ENCODE data around the gene MTCP1.
A peak's percentile ranks its signal among the peaks of the same experiment; 100 is the strongest.

Gene MTCP1

GRCh38 chrX:155026727-155027508 lies 44.0 kb downstream of the MTCP1 start, which contains the start of gene FUNDC2:
TSS of gene FUNDC2 (plus strand) at chrX:155026844. CDS start at chrX:155026939, 95 bp downstream.
- H3K9me3 ChIP-seq: no peaks in the 10 kb centered on the region
- peak within 1 kb of the TSS; percentile 91 for H3K27ac ChIP-seq
- H3K4me1 ChIP-seq (ENCODE audit: control insufficient read depth in 1 of 2, insufficient read depth in 1 of 2, low read depth in 1 of 2, low read length in 1 of 2): peaks cover 6 to 11% of the 10 kb centered on the region in 2 experiments
- H3K27me3 ChIP-seq: no peaks in the 10 kb centered on the region
- no peak for TF ChIP-seq CTCF (IDR thresholded peaks at IDR 0.05)
- peak within 1 kb of the TSS; percentile 60 to 71 for H3K4me3 ChIP-seq (ENCODE audit: low read depth in 1 of 2, low read length in 1 of 2)
- no peaks in the 10 kb centered on the region for H3K36me3 ChIP-seq

DNA sequence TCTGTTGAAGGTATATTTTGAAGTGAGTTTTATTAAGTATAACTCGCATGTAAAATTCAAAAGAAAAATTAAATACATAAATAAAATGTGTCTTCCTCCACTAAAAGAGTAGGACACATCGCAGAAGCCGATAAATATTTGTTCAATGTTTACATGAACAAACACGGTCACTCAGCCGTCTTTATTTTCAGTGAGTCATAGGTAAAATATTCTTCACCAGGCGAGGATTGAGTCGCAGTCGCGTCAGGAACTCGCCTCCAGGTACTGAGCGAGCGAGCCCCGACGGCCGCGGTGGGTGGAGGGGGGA lies 44.6 kb downstream of the MTCP1 start:
- H3K36me3 ChIP-seq: no peaks in the 10 kb centered on the region
- no peaks in the 10 kb centered on the region for H3K27me3 ChIP-seq
- peaks cover 6 to 11% of the 10 kb centered on the region in 2 experiments for H3K4me1 ChIP-seq (ENCODE audit: control insufficient read depth in 1 of 2, insufficient read depth in 1 of 2, low read depth in 1 of 2, low read length in 1 of 2)
- H3K9me3 ChIP-seq: no peaks in the 10 kb centered on the region
- peak overlapping the region; percentile 60 to 71 for H3K4me3 ChIP-seq (ENCODE audit: low read depth in 1 of 2, low read length in 1 of 2)
- H3K27ac ChIP-seq: peak overlapping the region; percentile 91
- TF ChIP-seq CTCF (IDR thresholded peaks at IDR 0.05): no peak

- Histone ChIP-seq H3K36me3 (no peaks in the 10 kb centered on the region), H3K4me3 (ENCODE audit: low read depth in 1 of 2, low read length in 1 of 2) (no peak overlapping the region), H3K9me3 (no peaks in the 10 kb centered on the region), H3K27ac (no peak overlapping the region), H3K27me3 (no peaks in the 10 kb centered on the region), H3K4me1 (ENCODE audit: control insufficient read depth in 1 of 2, insufficient read depth in 1 of 2, low read depth in 1 of 2, low read length in 1 of 2) (peaks cover 6 to 11% of the 10 kb centered on the region in 2 experiments)
- no peak for TF ChIP-seq CTCF (IDR thresholded peaks at IDR 0.05)
These were observed 46.8 kb downstream of the MTCP1 start for GRCh38 chrX:155023907-155024833.

DNA sequence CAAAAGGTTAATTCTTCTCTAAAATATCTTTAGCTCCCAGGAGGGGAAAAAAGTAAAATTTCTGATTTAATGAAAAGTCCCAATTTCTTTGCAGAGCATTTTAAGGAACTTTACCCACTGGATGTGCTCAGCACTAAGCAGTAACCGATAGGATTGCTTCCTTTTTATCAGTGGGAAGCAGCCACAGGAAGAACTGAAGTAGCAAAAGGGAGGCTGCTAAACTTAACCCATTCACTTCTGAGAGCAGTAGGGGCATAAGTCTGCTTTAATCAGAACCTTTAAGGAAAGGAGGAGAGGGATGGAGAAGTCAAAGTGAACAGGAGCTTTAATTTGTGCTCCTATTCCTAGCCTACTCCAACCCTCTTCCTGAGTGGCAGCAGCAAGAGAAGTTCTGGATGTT lies 48.4 kb downstream of the MTCP1 start, which contains the start of gene F8:
Gene F8, minus strand, starts transcription at position 139 of the 400 bp plus-strand sequence. CDS start 171 bp downstream, outside the sequence.
- Histone ChIP-seq H3K9me3 (no peaks in the 10 kb centered on the region), H3K27me3 (no peaks in the 10 kb centered on the region), H3K36me3 (no peaks in the 10 kb centered on the region), H3K4me1 (ENCODE audit: control insufficient read depth in 1 of 2, insufficient read depth in 1 of 2, low read depth in 1 of 2, low read length in 1 of 2) (peaks cover 3 to 4% of the 10 kb centered on the region in 2 experiments), H3K4me3 (ENCODE audit: low read depth in 1 of 2, low read length in 1 of 2) (no peak within 1 kb of the TSS), H3K27ac (no peak within 1 kb of the TSS)
- no peak for TF ChIP-seq CTCF (IDR thresholded peaks at IDR 0.05)

- Histone ChIP-seq H3K9me3 (no peaks in the 10 kb centered on the region), H3K27me3 (no peaks in the 10 kb centered on the region), H3K27ac (no peak overlapping the region), H3K4me1 (ENCODE audit: control insufficient read depth in 1 of 2, insufficient read depth in 1 of 2, low read depth in 1 of 2, low read length in 1 of 2) (no peaks in the 10 kb centered on the region), H3K4me3 (ENCODE audit: low read depth in 1 of 2, low read length in 1 of 2) (no peak overlapping the region), H3K36me3 (no peaks in the 10 kb centered on the region)
- no peak for TF ChIP-seq CTCF (IDR thresholded peaks at IDR 0.05)
These were observed 50.3 kb downstream of the MTCP1 start for GRCh38 chrX:155020591-155020990.
